Panc1 (cell line): ENCODE measurements around the gene CLMP. TPM values are rescaled to one million over a fixed set of nuclear protein-coding genes. Genes with fewer than 3 reads are reported as not detected.
A peak's percentile ranks its signal among the peaks of the same experiment; 100 is the strongest.

Experiments used
- ATAC-seq: fragments of 200-7000 bp; cut with Tn5 transposase; 2 replicates; pipeline ENCODE4 v1.9.1; 2020; ENCODE audit warnings: mild to moderate bottlenecking, moderate library complexity
- BruUV-seq: library from RNA; stranded (reverse); fragments of 400-500 nt; replicated peaks from 2 replicates; lab custom pipeline; 2021; lab: Mats Ljungman, UMichigan
- CTCF ChIA-PET: fragments of 300-600 bp; sonication (Branson Sonifier 250); formaldehyde crosslinking; loops from one replicate; lab custom pipeline; 2022; ENCODE audit warnings: antibody characterized with exemption; lab: Charles Lee
- POLR2A ChIA-PET: fragments of 300-600 bp; sonication (Branson Sonifier 250); formaldehyde crosslinking; loops from one replicate; lab custom pipeline; 2022; ENCODE audit warnings: antibody characterized with exemption; lab: Charles Lee
- DNase-seq: peaks from one replicate; pipeline ENCODE4 v3.0.0-alpha.2; 2010; ENCODE audit warnings: low read depth, low spot score
- H3K27ac ChIP-seq: 2 replicates; pipeline ENCODE4 v1.5.1; 2011; ENCODE audit warnings: mild to moderate bottlenecking, low read length, inconsistent platforms
- H3K27me3 ChIP-seq: fragments of 200-500 bp; sonication (Bioruptor generic); 2 replicates; pipeline ENCODE4 v1.6.0; 2014; ENCODE audit warnings: low read length, inconsistent platforms; ENCODE audit not compliant: control insufficient read depth, insufficient read depth
- H3K36me3 ChIP-seq: fragments of 200-500 bp; sonication (Bioruptor generic); 2 replicates; pipeline ENCODE4 v1.5.1; 2014; ENCODE audit warnings: inconsistent platforms, mild to moderate bottlenecking, low read length, moderate library complexity; ENCODE audit not compliant: control insufficient read depth, insufficient read depth
- H3K4me1 ChIP-seq: 2 replicates; pipeline ENCODE4 v1.5.1; 2011; ENCODE audit warnings: inconsistent platforms, mild to moderate bottlenecking, low read length, moderate library complexity; ENCODE audit not compliant: control insufficient read depth, insufficient read depth
- H3K4me3 ChIP-seq, 2 experiments: 2 replicates each; pipeline ENCODE4 v1.5.1; 2011 to 2012; ENCODE audit warnings: low read depth in 2 of 2, low read length in 2 of 2, mild to moderate bottlenecking in 2 of 2, inconsistent platforms in 1 of 2, moderate library complexity in 1 of 2
- H3K9me3 ChIP-seq: fragments of 200-500 bp; sonication (Bioruptor generic); 2 replicates; pipeline ENCODE4 v1.5.1; 2014; ENCODE audit warnings: low read depth, mild to moderate bottlenecking, inconsistent platforms, low read length, moderate library complexity; ENCODE audit not compliant: control insufficient read depth, insufficient read depth
- POLR2AphosphoS5 ChIP-seq: IDR thresholded peaks from 2 replicates; pipeline ENCODE4 v1.6.1; 2012; ENCODE audit warnings: mild to moderate bottlenecking, low read depth, low read length, moderate library complexity
- SIN3A ChIP-seq: IDR thresholded peaks from 2 replicates; pipeline ENCODE4 v1.6.1; 2012; ENCODE audit warnings: low read depth, mild to moderate bottlenecking, low read length, moderate library complexity, borderline replicate concordance; ENCODE audit not compliant: insufficient read depth
- TCF7L2 ChIP-seq: IDR thresholded peaks from 2 replicates; pipeline ENCODE4 v1.6.1; 2011; ENCODE audit warnings: mild to moderate bottlenecking, low read depth, low read length, inconsistent platforms
- in situ Hi-C: cut with HindIII; loops from 2 replicates; pipeline ENCODE4 v1.10.0; 2016; ENCODE audit warnings: low sequenced_read_pairs, low pct_unique_long_range_greater_than_20kb
- intact Hi-C: fragments of 100-400 bp; cut with micrococcal nuclease; formaldehyde crosslinking; loops from one replicate; pipeline ENCODE4 v1.10.0; 2022; ENCODE audit not compliant: unreplicated experiment
- total RNA-seq: library from RNA; stranded (reverse); gene quantifications from one replicate; pipeline ENCODE4 v1.2.1, GENCODE V29; 2021; ENCODE audit not compliant: unreplicated experiment
- TF ChIP-seq, protein P1 (sequence below): fragments of 450-650 bp; IDR thresholded peaks from 2 replicates; pipeline ENCODE4 v1.5.1; 2017; ENCODE audit warnings: mild to moderate bottlenecking
- TF ChIP-seq, protein P2 (sequence below), 2 experiments: IDR thresholded peaks; 2 replicates each; pipeline ENCODE4 v1.6.1; 2011 to 2012; ENCODE audit warnings: low read depth in 2 of 2, control low read depth in 1 of 2, low read length in 1 of 2, mild to moderate bottlenecking in 1 of 2, moderate library complexity in 1 of 2; ENCODE audit not compliant: insufficient read depth in 1 of 2

The CLMP gene
- total RNA-seq, 1 experiment from 2014 or later, result 1.5 TPM

DNA sequence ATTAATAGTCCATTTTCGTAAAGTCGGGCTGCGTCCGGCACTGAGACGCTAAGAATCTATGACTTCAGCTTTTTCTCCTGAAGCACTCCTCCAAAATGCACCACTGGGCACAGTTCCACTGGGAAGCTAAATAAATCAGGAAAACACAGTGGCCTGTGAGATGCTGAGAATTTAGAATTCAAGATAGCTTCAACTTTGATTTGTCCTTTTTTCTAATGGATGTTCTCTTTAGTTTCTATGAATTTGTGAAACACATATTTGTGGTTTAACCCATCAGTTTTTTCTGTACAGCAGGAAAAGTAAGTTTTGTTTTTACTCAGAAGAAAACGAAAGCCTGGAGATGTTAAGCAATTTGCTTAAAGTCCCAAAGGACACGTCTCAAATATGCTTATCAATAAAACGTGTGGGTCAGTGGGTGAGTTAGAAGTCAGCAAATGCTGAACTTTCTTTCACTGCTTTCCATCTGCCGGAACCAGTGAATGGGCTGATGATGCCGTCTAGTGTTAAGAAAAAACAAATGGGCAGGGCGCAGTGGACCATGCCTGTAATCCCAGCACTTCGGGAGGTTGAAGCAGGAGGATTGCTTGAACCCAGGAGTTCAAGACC is 40.7 kb upstream of the CLMP start:
- TF ChIP-seq, protein P1, sequence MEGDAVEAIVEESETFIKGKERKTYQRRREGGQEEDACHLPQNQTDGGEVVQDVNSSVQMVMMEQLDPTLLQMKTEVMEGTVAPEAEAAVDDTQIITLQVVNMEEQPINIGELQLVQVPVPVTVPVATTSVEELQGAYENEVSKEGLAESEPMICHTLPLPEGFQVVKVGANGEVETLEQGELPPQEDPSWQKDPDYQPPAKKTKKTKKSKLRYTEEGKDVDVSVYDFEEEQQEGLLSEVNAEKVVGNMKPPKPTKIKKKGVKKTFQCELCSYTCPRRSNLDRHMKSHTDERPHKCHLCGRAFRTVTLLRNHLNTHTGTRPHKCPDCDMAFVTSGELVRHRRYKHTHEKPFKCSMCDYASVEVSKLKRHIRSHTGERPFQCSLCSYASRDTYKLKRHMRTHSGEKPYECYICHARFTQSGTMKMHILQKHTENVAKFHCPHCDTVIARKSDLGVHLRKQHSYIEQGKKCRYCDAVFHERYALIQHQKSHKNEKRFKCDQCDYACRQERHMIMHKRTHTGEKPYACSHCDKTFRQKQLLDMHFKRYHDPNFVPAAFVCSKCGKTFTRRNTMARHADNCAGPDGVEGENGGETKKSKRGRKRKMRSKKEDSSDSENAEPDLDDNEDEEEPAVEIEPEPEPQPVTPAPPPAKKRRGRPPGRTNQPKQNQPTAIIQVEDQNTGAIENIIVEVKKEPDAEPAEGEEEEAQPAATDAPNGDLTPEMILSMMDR, result no peak
- TF ChIP-seq SIN3A (no peak), POLR2AphosphoS5 (no peak), TCF7L2 (no peak)
- TF ChIP-seq, protein P2, sequence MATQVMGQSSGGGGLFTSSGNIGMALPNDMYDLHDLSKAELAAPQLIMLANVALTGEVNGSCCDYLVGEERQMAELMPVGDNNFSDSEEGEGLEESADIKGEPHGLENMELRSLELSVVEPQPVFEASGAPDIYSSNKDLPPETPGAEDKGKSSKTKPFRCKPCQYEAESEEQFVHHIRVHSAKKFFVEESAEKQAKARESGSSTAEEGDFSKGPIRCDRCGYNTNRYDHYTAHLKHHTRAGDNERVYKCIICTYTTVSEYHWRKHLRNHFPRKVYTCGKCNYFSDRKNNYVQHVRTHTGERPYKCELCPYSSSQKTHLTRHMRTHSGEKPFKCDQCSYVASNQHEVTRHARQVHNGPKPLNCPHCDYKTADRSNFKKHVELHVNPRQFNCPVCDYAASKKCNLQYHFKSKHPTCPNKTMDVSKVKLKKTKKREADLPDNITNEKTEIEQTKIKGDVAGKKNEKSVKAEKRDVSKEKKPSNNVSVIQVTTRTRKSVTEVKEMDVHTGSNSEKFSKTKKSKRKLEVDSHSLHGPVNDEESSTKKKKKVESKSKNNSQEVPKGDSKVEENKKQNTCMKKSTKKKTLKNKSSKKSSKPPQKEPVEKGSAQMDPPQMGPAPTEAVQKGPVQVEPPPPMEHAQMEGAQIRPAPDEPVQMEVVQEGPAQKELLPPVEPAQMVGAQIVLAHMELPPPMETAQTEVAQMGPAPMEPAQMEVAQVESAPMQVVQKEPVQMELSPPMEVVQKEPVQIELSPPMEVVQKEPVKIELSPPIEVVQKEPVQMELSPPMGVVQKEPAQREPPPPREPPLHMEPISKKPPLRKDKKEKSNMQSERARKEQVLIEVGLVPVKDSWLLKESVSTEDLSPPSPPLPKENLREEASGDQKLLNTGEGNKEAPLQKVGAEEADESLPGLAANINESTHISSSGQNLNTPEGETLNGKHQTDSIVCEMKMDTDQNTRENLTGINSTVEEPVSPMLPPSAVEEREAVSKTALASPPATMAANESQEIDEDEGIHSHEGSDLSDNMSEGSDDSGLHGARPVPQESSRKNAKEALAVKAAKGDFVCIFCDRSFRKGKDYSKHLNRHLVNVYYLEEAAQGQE (IDR thresholded peaks at IDR 0.05; ENCODE audit: insufficient read depth in 1 of 2, low read depth in 2 of 2, low read length in 1 of 2), result no peak
- no TSS peak for BruUV-seq
- in situ Hi-C loops (no loop called here), intact Hi-C loops (no loop called here)
- POLR2A ChIA-PET, result no interaction called here
- CTCF ChIA-PET, result interaction anchor here (1.4 kb wide), 1 partner anchor 25 kb away, joined by 5 read pairs; no protein-coding TSS in a partner anchor
- no peak for ATAC-seq
- Histone ChIP-seq H3K27ac (no peak overlapping the region), H3K9me3 (no peaks in the 10 kb centered on the region), H3K4me1 (no peaks in the 10 kb centered on the region), H3K36me3 (no peaks in the 10 kb centered on the region), H3K4me3 (no peak overlapping the region), H3K27me3 (0 out of 2 replicates have a peak, but pooled peaks cover 3% of the 10 kb centered on the region)
- DNase-seq, result no peak

DNA sequence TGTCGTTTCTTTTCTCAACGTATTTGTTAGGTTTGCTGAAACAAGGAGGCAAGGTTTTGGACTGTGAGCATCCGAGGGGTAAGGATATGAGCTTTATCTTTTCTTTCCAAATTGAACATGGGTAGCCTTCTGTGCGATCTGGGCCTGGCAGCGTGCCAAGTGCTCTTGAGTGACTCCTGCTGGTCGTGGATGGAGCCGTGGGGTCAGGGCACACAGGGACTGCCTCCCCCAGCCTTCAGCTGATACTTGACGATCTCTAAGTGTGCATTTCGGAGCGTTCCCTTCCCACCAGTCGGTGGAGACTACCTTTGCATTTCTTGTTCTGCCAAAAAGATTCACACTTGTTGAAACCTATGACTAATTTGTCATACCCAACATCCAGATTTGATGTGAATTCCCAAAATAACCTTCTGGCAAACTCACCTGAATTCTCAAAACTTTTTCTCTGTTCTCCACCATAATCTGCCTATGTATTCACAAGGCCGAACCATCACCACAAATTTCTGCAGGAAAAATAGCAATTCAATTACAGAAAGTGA is 40.1 kb upstream of the CLMP start:
- Histone ChIP-seq H3K4me1 (no peaks in the 10 kb centered on the region), H3K36me3 (no peaks in the 10 kb centered on the region), H3K27ac (no peak overlapping the region), H3K27me3 (0 out of 2 replicates have a peak, but pooled peaks cover 3% of the 10 kb centered on the region), H3K9me3 (no peaks in the 10 kb centered on the region), H3K4me3 (no peak overlapping the region)
- in situ Hi-C loops (no loop called here), intact Hi-C loops (no loop called here)
- TF ChIP-seq TCF7L2, result no peak
- TF ChIP-seq SIN3A, result no peak
- TF ChIP-seq, protein P1, result peak; percentile 80
- ChIA-PET CTCF (interaction anchor here (1.4 kb wide), 1 partner anchor 26 kb away, joined by 5 read pairs; no protein-coding TSS in a partner anchor), POLR2A (no interaction called here)
- BruUV-seq, result no TSS peak
- 0 out of 2 replicates have a peak, but pooled peaks have one; percentile 57 for ATAC-seq
- no peak for DNase-seq
